ENCODE results near the gene SAMD9L.

DNA sequence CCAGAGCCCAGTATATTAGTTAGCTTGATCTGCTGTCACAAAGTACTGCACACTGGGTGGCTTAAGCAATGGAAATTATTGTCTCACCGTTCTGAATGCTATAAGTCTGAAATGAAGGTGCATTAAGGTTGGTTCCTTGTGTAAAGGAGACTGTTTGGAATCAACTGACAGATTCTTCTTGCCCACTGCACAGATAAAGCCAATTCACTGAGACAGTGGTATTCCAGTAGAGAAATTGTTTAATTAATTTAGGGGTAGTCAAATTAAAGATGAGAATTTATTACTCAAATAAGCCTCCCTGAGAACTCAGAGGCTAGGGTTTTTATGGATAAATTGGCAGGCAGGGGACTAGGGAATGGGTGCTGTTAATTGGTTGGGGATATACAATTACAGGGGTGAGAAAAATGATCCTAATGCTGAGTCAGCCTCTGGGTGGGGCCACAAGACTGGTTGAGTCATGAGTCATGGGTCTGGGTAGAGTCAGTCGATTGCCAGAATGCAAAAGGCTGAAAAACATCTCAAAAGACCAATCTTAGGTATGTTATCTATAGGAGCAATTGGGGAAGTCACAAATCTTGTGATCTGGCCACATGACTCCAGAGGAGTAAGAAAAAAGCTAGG lies 23.5 kb upstream of the SAMD9L start:
- TF ChIP-seq, protein P1, sequence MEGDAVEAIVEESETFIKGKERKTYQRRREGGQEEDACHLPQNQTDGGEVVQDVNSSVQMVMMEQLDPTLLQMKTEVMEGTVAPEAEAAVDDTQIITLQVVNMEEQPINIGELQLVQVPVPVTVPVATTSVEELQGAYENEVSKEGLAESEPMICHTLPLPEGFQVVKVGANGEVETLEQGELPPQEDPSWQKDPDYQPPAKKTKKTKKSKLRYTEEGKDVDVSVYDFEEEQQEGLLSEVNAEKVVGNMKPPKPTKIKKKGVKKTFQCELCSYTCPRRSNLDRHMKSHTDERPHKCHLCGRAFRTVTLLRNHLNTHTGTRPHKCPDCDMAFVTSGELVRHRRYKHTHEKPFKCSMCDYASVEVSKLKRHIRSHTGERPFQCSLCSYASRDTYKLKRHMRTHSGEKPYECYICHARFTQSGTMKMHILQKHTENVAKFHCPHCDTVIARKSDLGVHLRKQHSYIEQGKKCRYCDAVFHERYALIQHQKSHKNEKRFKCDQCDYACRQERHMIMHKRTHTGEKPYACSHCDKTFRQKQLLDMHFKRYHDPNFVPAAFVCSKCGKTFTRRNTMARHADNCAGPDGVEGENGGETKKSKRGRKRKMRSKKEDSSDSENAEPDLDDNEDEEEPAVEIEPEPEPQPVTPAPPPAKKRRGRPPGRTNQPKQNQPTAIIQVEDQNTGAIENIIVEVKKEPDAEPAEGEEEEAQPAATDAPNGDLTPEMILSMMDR (conservative IDR thresholded peaks at IDR 0.05; ENCODE audit: low read depth, low read length) = no peak
- TF ChIP-seq MAFK (IDR thresholded peaks at IDR 0.05; ENCODE audit: low read depth, low read length) (peak; percentile 29; the same call in 1 of the 2 replicates), POLR2A (IDR thresholded peaks at IDR 0.05; ENCODE audit: low read depth, low read length) (no peak), BHLHE40 (IDR thresholded peaks at IDR 0.05; ENCODE audit: low read depth, low read length) (no peak), RAD21 (IDR thresholded peaks at IDR 0.05; ENCODE audit: low read length) (no peak), RCOR1 (IDR thresholded peaks at IDR 0.05; ENCODE audit: insufficient replicate concordance, low read length) (no peak)

All from IMR-90 (cell line).